Liver (tissue), 3 donors: Measurements from ENCODE around the gene HOXA7.

Experiments
- JUND ChIP-seq, 2 donors: IDR thresholded peaks; 2 replicates each; pipeline ENCODE4 v1.6.1; 2016; ENCODE audit warnings: antibody characterized with exemption in 2 of 2
- RAD21 ChIP-seq, 2 donors: IDR thresholded peaks; 2 replicates each; pipeline ENCODE4 v1.6.1; 2016; ENCODE audit warnings: antibody characterized with exemption in 2 of 2, mild to moderate bottlenecking in 2 of 2
- RXRA ChIP-seq, 2 donors: IDR thresholded peaks; 2 replicates each; pipeline ENCODE4 v1.6.1; 2017 to 2018; ENCODE audit warnings: antibody characterized with exemption in 2 of 2, mild to moderate bottlenecking in 1 of 2
- TAF1 ChIP-seq: conservative IDR thresholded peaks from 2 replicates; pipeline ENCODE4 v1.6.1; 2016; ENCODE audit warnings: antibody characterized with exemption, mild to moderate bottlenecking
- TF ChIP-seq, protein P1 (sequence below): fragments of 150-350 bp; IDR thresholded peaks from 2 replicates; pipeline ENCODE4 v1.5.1; 2017; ENCODE audit warnings: improper control_type of control experiment, low read depth, low read length; ENCODE audit not compliant: missing input control
- TF ChIP-seq, protein P2 (sequence below): IDR thresholded peaks from 2 replicates; pipeline ENCODE4 v1.6.1; 2016; ENCODE audit warnings: antibody characterized with exemption
- TF ChIP-seq, protein P3 (sequence below): IDR thresholded peaks from 2 replicates; pipeline ENCODE4 v1.6.1; 2016; ENCODE audit warnings: antibody characterized with exemption
- donor health status: healthy.
- donor health status: healthy.

DNA sequence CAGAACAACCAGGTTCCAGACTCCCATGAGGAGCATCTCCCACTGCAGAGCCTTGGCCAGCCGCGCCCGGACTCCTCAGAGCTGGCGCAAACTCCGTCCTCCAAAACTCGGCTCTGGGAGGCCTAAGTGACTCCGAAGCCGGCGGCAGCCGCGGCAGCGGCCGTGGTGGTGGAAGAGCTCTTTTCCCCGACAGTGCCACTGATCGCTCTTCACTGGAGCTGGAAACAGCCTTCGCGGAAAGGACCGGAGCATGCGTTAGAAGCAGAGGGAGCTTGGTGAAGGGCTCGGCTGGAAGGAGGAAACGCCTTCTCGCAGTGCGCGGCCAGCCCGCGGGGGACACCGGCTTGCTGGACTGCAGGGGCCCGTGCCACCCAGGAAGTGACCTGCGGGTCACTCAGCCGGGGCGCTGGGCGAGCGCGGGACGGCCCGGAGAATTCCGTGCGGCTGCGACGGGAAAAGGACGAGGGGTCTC, 48.4 kb upstream of the HOXA7 start:
- TF ChIP-seq, protein P1, sequence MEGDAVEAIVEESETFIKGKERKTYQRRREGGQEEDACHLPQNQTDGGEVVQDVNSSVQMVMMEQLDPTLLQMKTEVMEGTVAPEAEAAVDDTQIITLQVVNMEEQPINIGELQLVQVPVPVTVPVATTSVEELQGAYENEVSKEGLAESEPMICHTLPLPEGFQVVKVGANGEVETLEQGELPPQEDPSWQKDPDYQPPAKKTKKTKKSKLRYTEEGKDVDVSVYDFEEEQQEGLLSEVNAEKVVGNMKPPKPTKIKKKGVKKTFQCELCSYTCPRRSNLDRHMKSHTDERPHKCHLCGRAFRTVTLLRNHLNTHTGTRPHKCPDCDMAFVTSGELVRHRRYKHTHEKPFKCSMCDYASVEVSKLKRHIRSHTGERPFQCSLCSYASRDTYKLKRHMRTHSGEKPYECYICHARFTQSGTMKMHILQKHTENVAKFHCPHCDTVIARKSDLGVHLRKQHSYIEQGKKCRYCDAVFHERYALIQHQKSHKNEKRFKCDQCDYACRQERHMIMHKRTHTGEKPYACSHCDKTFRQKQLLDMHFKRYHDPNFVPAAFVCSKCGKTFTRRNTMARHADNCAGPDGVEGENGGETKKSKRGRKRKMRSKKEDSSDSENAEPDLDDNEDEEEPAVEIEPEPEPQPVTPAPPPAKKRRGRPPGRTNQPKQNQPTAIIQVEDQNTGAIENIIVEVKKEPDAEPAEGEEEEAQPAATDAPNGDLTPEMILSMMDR: no peak
- TF ChIP-seq RXRA (IDR thresholded peaks at IDR 0.05) (no peak), JUND (IDR thresholded peaks at IDR 0.05) (no peak), TAF1 (no peak), RAD21 (IDR thresholded peaks at IDR 0.05) (no peak)
- TF ChIP-seq, protein P2, sequence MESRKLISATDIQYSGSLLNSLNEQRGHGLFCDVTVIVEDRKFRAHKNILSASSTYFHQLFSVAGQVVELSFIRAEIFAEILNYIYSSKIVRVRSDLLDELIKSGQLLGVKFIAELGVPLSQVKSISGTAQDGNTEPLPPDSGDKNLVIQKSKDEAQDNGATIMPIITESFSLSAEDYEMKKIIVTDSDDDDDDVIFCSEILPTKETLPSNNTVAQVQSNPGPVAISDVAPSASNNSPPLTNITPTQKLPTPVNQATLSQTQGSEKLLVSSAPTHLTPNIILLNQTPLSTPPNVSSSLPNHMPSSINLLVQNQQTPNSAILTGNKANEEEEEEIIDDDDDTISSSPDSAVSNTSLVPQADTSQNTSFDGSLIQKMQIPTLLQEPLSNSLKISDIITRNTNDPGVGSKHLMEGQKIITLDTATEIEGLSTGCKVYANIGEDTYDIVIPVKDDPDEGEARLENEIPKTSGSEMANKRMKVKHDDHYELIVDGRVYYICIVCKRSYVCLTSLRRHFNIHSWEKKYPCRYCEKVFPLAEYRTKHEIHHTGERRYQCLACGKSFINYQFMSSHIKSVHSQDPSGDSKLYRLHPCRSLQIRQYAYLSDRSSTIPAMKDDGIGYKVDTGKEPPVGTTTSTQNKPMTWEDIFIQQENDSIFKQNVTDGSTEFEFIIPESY: no peak
- TF ChIP-seq, protein P3, sequence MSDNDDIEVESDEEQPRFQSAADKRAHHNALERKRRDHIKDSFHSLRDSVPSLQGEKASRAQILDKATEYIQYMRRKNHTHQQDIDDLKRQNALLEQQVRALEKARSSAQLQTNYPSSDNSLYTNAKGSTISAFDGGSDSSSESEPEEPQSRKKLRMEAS: no peak
